ENCODE results near the gene PRKRIP1. TPM values are rescaled to one million over a fixed set of nuclear protein-coding genes. Genes with fewer than 3 reads are reported as not detected.
A peak's percentile ranks its signal among the peaks of the same experiment; 100 is the strongest.

PRKRIP1 gene
- total and polyA plus RNA-seq, 2 donors (not counting 1 experiment from before 2014, with no cell fraction given), result 13.8 to 16.3 TPM

- Histone ChIP-seq H3K4me1 (ENCODE audit: control insufficient read depth, extremely low read depth, insufficient read depth, low read length) (peaks cover 7% of the 10 kb centered on the region), H3K36me3 (ENCODE audit: control insufficient read depth, insufficient read depth, low read length) (peaks cover 2% of the 10 kb centered on the region), H4K20me1 (ENCODE audit: control insufficient read depth, extremely low read depth, insufficient read depth, low read length) (no peaks in the 10 kb centered on the region), H3K27me3 (ENCODE audit: control insufficient read depth, insufficient read depth, low read length) (no peaks in the 10 kb centered on the region), H3K27ac (ENCODE audit: insufficient read depth, low read length) (no peak overlapping the region), H3K4me3 (replicated peaks in 1 of 4; ENCODE audit: control extremely low read depth in 1 of 4, insufficient read depth in 1 of 4, low read depth in 3 of 4, low read length in 4 of 4) (no peak overlapping the region), H3K9me3 (ENCODE audit: control insufficient read depth, insufficient read depth, low read depth, low read length) (no peaks in the 10 kb centered on the region), H3K79me2 (ENCODE audit: control insufficient read depth, insufficient read depth, low read length) (peaks cover 3% of the 10 kb centered on the region), H2AFZ (ENCODE audit: low read length) (no peak overlapping the region), H3K4me2 (ENCODE audit: extremely low read depth, insufficient read depth, low read length) (no peak overlapping the region), H3K9ac (ENCODE audit: insufficient read depth, low read length) (no peak overlapping the region)
- TF ChIP-seq CTCF (conservative IDR thresholded peaks at IDR 0.05 in 1 of 2, IDR thresholded peaks at IDR 0.05 in 1 of 2; ENCODE audit: low read depth in 1 of 2, low read length in 2 of 2) (no peak), EZH2 (IDR thresholded peaks at IDR 0.05; ENCODE audit: low read length, missing control alignments) (no peak)
- no peak for DNase-seq (ENCODE audit: low read depth in 2 of 2)
Measured at GRCh38 chr7:102436118-102436517, 40.0 kb downstream of the PRKRIP1 start.

GRCh38 chr7:102439963-102440795 lies 44.0 kb downstream of the PRKRIP1 start:
- no peaks in the 10 kb centered on the region for H4K20me1 ChIP-seq (ENCODE audit: control insufficient read depth, extremely low read depth, insufficient read depth, low read length)
- H3K4me1 ChIP-seq (ENCODE audit: control insufficient read depth, extremely low read depth, insufficient read depth, low read length), result peaks cover 2% of the 10 kb centered on the region
- H3K27me3 ChIP-seq (ENCODE audit: control insufficient read depth, insufficient read depth, low read length), result no peaks in the 10 kb centered on the region
- no peak overlapping the region for H2AFZ ChIP-seq (ENCODE audit: low read length)
- no peak overlapping the region for H3K4me2 ChIP-seq (ENCODE audit: extremely low read depth, insufficient read depth, low read length)
- H3K79me2 ChIP-seq (ENCODE audit: control insufficient read depth, insufficient read depth, low read length), result no peaks in the 10 kb centered on the region
- H3K27ac ChIP-seq (ENCODE audit: insufficient read depth, low read length), result no peak overlapping the region
- TF ChIP-seq EZH2 (IDR thresholded peaks at IDR 0.05; ENCODE audit: low read length, missing control alignments), result no peak
- TF ChIP-seq CTCF (conservative IDR thresholded peaks at IDR 0.05 in 1 of 2, IDR thresholded peaks at IDR 0.05 in 1 of 2; ENCODE audit: low read depth in 1 of 2, low read length in 2 of 2), result no peak
- no peak overlapping the region for H3K9ac ChIP-seq (ENCODE audit: insufficient read depth, low read length)
- peak; percentile 70 to 84 for DNase-seq (ENCODE audit: low read depth in 2 of 2)
- H3K36me3 ChIP-seq (ENCODE audit: control insufficient read depth, insufficient read depth, low read length), result peaks cover 3% of the 10 kb centered on the region
- no peaks in the 10 kb centered on the region for H3K9me3 ChIP-seq (ENCODE audit: control insufficient read depth, insufficient read depth, low read depth, low read length)
- no peak overlapping the region for H3K4me3 ChIP-seq (replicated peaks in 1 of 4; ENCODE audit: control extremely low read depth in 1 of 4, insufficient read depth in 1 of 4, low read depth in 3 of 4, low read length in 4 of 4)

- H3K79me2 ChIP-seq (ENCODE audit: control insufficient read depth, insufficient read depth, low read length), result no peaks in the 10 kb centered on the region
- H3K27ac ChIP-seq (ENCODE audit: insufficient read depth, low read length), result no peak overlapping the region
- TF ChIP-seq CTCF (conservative IDR thresholded peaks at IDR 0.05 in 1 of 2, IDR thresholded peaks at IDR 0.05 in 1 of 2; ENCODE audit: low read depth in 1 of 2, low read length in 2 of 2) (no peak), EZH2 (IDR thresholded peaks at IDR 0.05; ENCODE audit: low read length, missing control alignments) (no peak)
- H3K4me1 ChIP-seq (ENCODE audit: control insufficient read depth, extremely low read depth, insufficient read depth, low read length), result peaks cover under 1% of the 10 kb centered on the region
- H3K4me2 ChIP-seq (ENCODE audit: extremely low read depth, insufficient read depth, low read length), result no peak overlapping the region
- no peaks in the 10 kb centered on the region for H3K9me3 ChIP-seq (ENCODE audit: control insufficient read depth, insufficient read depth, low read depth, low read length)
- no peak overlapping the region for H2AFZ ChIP-seq (ENCODE audit: low read length)
- H4K20me1 ChIP-seq (ENCODE audit: control insufficient read depth, extremely low read depth, insufficient read depth, low read length), result no peaks in the 10 kb centered on the region
- no peak overlapping the region for H3K4me3 ChIP-seq (replicated peaks in 1 of 4; ENCODE audit: control extremely low read depth in 1 of 4, insufficient read depth in 1 of 4, low read depth in 3 of 4, low read length in 4 of 4)
- no peak for DNase-seq (ENCODE audit: low read depth in 2 of 2)
- no peak overlapping the region for H3K9ac ChIP-seq (ENCODE audit: insufficient read depth, low read length)
- H3K27me3 ChIP-seq (ENCODE audit: control insufficient read depth, insufficient read depth, low read length), result no peaks in the 10 kb centered on the region
- H3K36me3 ChIP-seq (ENCODE audit: control insufficient read depth, insufficient read depth, low read length), result peaks cover 6% of the 10 kb centered on the region
Measured at GRCh38 chr7:102444961-102445673, 49.0 kb downstream of the PRKRIP1 start.
